Midbrain (tissue), 1 donor: ENCODE results near the gene NFATC3.
"Not testable (repeated sequence)": the region's sequence is repeated elsewhere in the genome, so short reads cannot be mapped to it uniquely, and the experiment has no call there.

Source experiments
- DNase-seq: peaks from one replicate; lab custom pipeline; 2025; lab: John Stamatoyannopoulos, UW

The NFATC3 gene

DNA sequence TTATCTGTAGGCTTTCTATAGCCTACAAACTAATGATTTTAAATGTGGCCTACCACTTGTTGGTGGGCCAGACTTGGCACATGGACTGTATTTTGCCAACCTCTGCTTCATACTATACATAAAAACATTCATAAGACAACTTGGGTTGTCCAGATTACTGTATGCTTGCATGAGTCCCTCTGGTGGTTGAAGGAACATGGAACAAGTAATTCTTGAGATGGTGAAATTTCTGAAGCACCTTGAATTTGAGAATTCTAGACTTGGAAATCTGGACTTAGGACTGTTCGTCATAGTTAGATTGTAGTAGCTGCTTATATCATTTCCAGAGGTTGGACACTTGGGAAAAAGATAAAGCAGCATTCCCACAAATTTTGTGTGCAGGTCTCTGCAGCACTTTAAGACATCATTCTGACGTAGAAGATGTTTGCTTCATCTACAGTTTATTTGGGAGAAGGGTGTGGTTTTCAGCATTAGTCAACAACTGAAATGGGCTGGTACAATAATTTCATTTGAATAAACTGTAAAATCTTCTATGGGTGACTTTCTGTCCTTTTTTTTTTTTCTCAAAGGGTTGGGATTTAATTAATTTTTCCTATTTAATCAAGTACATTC lies 31.2 kb downstream of the NFATC3 start:
- no peak for DNase-seq

- no peak for DNase-seq
Measured at GRCh38 chr16:68117884-68118283, 32.7 kb downstream of the NFATC3 start.

DNA sequence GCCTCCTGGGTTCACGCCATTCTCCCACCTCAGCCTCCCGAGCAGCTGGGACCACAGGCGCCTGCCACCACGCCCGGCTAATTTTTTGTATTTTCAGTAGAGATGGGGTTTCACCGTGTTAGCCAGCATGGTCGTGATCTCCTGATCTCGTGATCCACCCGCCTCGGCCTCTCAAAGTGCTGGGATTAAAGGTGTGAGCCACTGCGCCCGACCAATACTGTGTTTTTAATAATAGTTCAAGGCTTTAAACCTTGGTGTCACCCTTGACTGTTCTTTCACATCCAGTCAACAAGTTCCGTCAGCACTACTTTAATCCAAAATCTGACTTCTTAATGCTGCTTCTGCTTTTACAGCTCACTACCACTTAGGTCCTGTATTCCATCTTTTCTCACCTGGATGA lies 33.8 kb downstream of the NFATC3 start:
- DNase-seq, result not testable (repeated sequence)

- DNase-seq, result not testable (repeated sequence)
Measured at GRCh38 chr16:68120496-68120895, 35.3 kb downstream of the NFATC3 start.

- no peak for DNase-seq
Measured at GRCh38 chr16:68126395-68126794, 41.2 kb downstream of the NFATC3 start.

- DNase-seq, result no peak
Measured at GRCh38 chr16:68128577-68129305, 43.6 kb downstream of the NFATC3 start.

GRCh38 chr16:68130520-68130919 lies 45.4 kb downstream of the NFATC3 start:
- DNase-seq, result no peak

GRCh38 chr16:68131813-68132706 lies 46.9 kb downstream of the NFATC3 start:
- DNase-seq, result no peak

- not testable (repeated sequence) for DNase-seq
Measured at GRCh38 chr16:68133000-68133399, 47.8 kb downstream of the NFATC3 start.

- no peak for DNase-seq
Measured at GRCh38 chr16:68134644-68135043, 49.5 kb downstream of the NFATC3 start.

GRCh38 chr16:68136515-68136914 lies 51.3 kb downstream of the NFATC3 start:
- DNase-seq, result no peak

- DNase-seq, result no peak
Measured at GRCh38 chr16:68144008-68144407, 58.8 kb downstream of the NFATC3 start.

- DNase-seq, result no peak
Measured at GRCh38 chr16:68146585-68146984, 61.4 kb downstream of the NFATC3 start.

- no peak for DNase-seq
Measured at GRCh38 chr16:68147444-68147843, 62.3 kb downstream of the NFATC3 start.

- no peak for DNase-seq
Measured at GRCh38 chr16:68149596-68149995, 64.4 kb downstream of the NFATC3 start.

GRCh38 chr16:68155425-68155824 lies 70.3 kb downstream of the NFATC3 start:
- no peak for DNase-seq

- DNase-seq, result no peak
Measured at GRCh38 chr16:68162413-68162812, 77.2 kb downstream of the NFATC3 start.

DNA sequence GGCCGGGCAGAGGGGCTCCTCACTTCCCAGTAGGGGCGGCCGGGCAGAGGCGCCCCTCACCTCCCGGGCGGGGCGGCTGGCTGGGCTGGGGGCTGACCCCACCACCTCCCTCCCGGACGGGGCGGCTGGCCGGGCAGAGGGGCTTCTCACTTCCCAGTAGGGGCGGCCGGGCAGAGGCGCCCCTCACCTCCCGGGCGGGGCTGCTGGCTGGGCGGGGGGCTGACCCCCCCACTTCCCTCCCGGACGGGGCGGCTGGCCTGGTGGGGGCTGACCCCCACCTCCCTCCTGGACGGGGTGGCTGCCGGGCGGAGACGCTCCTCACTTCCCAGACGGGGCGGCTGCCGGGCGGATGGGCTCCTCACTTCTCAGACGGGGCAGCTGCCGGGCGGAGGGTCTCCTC lies 78.1 kb downstream of the NFATC3 start:
- not testable (repeated sequence) for DNase-seq

- DNase-seq, result no peak
Measured at GRCh38 chr16:68166264-68166663, 81.1 kb downstream of the NFATC3 start.

DNA sequence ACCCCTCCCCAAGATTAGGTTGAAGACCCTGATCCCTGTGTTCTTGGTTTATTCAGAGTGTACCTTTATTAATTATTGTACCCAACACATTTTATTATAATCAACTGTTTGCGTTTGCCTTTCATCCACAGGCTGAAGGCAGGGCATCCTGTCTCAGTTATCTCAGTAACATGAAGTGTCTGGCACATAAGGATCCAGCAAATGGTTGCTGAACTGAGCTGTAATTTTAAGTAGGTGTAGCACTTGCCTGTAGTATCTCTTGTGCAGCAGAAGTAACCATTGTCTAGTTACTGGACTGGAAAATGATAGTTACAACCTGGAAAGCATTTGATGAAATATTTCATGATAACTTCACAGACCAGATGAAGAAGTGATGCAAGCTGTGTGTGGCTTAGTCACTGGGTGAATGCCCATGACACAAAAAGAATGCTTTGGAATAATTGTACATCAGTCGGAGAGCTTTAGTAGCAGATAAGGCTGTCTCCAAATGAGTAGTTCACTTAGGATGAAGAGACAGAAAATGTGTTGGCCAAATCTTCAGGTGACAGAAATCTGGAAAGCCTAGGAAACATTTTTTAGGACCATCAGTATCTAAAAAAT lies 94.1 kb downstream of the NFATC3 start:
- DNase-seq, result no peak

- no peak for DNase-seq
Measured at GRCh38 chr16:68179855-68180254, 94.7 kb downstream of the NFATC3 start.

DNA sequence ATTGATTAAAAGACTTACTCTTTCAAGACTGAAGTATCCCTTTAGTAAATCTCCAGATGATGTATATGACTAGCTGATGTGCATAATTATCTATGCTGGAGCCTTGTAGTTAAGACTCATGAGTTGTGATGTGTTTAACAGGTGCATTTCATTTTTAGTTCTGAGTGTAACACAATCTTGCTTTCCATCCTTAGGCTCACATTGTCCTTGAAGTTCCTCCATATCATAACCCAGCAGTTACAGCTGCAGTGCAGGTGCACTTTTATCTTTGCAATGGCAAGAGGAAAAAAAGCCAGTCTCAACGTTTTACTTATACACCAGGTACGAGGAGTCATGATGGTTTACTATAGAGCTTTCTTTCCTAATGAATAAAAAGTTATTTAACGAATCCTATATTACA lies 97.9 kb downstream of the NFATC3 start:
- no peak for DNase-seq
